Lung (tissue), 12 donors: ENCODE measurements around the gene ST3GAL3. TPM values are rescaled to one million over a fixed set of nuclear protein-coding genes. Genes with fewer than 3 reads are reported as not detected.

Experiments used
- ATAC-seq: fragments of 200-7000 bp; cut with Tn5 transposase; one replicate; pipeline ENCODE4 v1.9.1; 2020; ENCODE audit warnings: moderate number of reproducible peaks; ENCODE audit not compliant: insufficient read depth, low FRiP score
- DNase-seq, 3 donors: peaks; one replicate each; pipeline ENCODE4 v3.0.0-alpha.2; 2013 to 2017
- H3K27ac ChIP-seq, 2 donors: one replicate each; pipeline ENCODE4 v1.5.1; 2013; ENCODE audit warnings: mild to moderate bottlenecking in 2 of 2, moderate library complexity in 2 of 2, control low read depth in 1 of 2, inconsistent platforms in 1 of 2, low read depth in 1 of 2, low read length in 1 of 2
- H3K27me3 ChIP-seq, 3 donors: one replicate each; pipeline ENCODE4 v1.5.1; 2013; ENCODE audit warnings: low read length in 2 of 3; ENCODE audit not compliant: control insufficient read depth in 3 of 3, insufficient read depth in 3 of 3
- H3K36me3 ChIP-seq, 4 donors: one replicate each; pipeline ENCODE4 v1.5.1; 2013; ENCODE audit warnings: low read length in 4 of 4, mild to moderate bottlenecking in 1 of 4, moderate library complexity in 1 of 4; ENCODE audit not compliant: control insufficient read depth in 4 of 4, insufficient read depth in 4 of 4
- H3K4me1 ChIP-seq, 5 donors: one replicate each; pipeline ENCODE4 v1.5.1; 2013; ENCODE audit warnings: low read length in 5 of 5, mild to moderate bottlenecking in 2 of 5, moderate library complexity in 1 of 5; ENCODE audit not compliant: control insufficient read depth in 5 of 5, insufficient read depth in 5 of 5
- H3K4me3 ChIP-seq: one replicate; pipeline ENCODE4 v1.5.1; 2013; ENCODE audit warnings: mild to moderate bottlenecking, control low read depth, moderate library complexity
- H3K9ac ChIP-seq, 2 donors: one replicate each; pipeline ENCODE4 v1.5.1; 2013; ENCODE audit warnings: low read length in 2 of 2, control low read depth in 1 of 2; ENCODE audit not compliant: insufficient read depth in 1 of 2
- H3K9me3 ChIP-seq, 4 donors: one replicate each; pipeline ENCODE4 v1.5.1; 2013; ENCODE audit warnings: low read length in 3 of 4, mild to moderate bottlenecking in 1 of 4, moderate library complexity in 1 of 4; ENCODE audit not compliant: control insufficient read depth in 4 of 4, insufficient read depth in 3 of 4
- WGBS, 2 donors: extraction: QIAGEN DNeasy Blood & Tissue Kit; methylation state at CpG; one replicate each; pipeline ENCODE4 v1.1.7; 2013; 5-methylcytosine and 5-hydroxymethylcytosine counted together
- polyA plus RNA-seq, 2 donors: library from polyadenylated mRNA; stranded (reverse); fragments of 200-250 nt; gene quantifications; one replicate each; pipeline ENCODE4 v1.2.1, GENCODE V29; 2013
- total RNA-seq, 2 donors: library from RNA; depleted of rRNA in 1 of 2; stranded (reverse); fragments of >200 nt in 1 of 2; gene quantifications; one replicate each; pipeline ENCODE4 v1.2.1, GENCODE V29; 2014 to 2021
- TF ChIP-seq, protein P1 (sequence below): IDR thresholded peaks from 2 replicates; pipeline ENCODE4 v1.5.1; 2012; ENCODE audit warnings: mild to moderate bottlenecking; ENCODE audit errors: control extremely low read depth, extremely low read depth
- donor health status: control.
- donor health status: control.
- donor health status: Bipolar disorder and iron deficiency.
- donor health status: healthy.
- donor health status: DM: yes; HTN: yes; CAD: no.

Gene ST3GAL3
- total and polyA plus RNA-seq, 4 donors = 8.4 to 28.0 (median 17.1) TPM

DNA sequence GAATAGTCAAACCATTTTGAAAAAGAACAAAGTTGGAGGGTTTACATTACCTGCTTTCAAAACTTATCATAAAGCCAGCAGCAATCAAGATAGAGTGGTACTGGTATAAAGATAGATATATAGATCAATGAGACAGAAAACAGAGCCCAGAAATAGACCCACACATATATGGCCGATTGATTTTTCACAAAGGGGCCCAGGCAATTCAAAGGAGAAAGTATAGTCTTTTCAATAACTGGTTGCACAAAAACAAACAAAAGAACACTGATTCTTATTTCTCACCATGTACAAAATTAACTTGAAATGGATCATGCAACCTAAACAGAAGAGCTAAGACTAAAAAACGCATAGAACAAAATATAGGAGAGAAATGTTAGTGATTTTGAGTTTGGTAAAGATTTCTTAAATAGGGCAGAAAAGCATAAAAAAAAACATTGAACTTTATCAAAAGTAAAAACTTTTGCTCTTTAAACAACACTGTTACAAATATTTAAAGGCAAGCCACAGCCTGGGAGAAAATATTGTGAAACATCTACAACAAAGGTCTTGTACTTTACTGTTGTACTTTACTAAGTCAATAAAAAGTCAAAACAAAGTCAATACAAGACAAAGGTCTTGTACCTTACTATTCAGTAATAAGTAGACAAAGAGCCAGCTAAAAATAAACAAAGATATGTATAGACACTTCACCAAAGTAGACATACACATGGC is 50.2 kb downstream of the ST3GAL3 start:
- TF ChIP-seq, protein P1, sequence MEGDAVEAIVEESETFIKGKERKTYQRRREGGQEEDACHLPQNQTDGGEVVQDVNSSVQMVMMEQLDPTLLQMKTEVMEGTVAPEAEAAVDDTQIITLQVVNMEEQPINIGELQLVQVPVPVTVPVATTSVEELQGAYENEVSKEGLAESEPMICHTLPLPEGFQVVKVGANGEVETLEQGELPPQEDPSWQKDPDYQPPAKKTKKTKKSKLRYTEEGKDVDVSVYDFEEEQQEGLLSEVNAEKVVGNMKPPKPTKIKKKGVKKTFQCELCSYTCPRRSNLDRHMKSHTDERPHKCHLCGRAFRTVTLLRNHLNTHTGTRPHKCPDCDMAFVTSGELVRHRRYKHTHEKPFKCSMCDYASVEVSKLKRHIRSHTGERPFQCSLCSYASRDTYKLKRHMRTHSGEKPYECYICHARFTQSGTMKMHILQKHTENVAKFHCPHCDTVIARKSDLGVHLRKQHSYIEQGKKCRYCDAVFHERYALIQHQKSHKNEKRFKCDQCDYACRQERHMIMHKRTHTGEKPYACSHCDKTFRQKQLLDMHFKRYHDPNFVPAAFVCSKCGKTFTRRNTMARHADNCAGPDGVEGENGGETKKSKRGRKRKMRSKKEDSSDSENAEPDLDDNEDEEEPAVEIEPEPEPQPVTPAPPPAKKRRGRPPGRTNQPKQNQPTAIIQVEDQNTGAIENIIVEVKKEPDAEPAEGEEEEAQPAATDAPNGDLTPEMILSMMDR = no peak
- H3K27ac ChIP-seq = no peak overlapping the region
- H3K36me3 ChIP-seq = no peaks in the 10 kb centered on the region
- no peaks in the 10 kb centered on the region for H3K27me3 ChIP-seq
- H3K4me3 ChIP-seq = no peak overlapping the region
- ATAC-seq (no peak), DNase-seq (no peak)
- 84 to 95% methylated on average over 2 of the region's 2 CpGs for WGBS, 2 donors
- H3K9ac ChIP-seq = no peak overlapping the region
- H3K4me1 ChIP-seq = no peaks in the 10 kb centered on the region
- H3K9me3 ChIP-seq = no peaks in the 10 kb centered on the region

DNA sequence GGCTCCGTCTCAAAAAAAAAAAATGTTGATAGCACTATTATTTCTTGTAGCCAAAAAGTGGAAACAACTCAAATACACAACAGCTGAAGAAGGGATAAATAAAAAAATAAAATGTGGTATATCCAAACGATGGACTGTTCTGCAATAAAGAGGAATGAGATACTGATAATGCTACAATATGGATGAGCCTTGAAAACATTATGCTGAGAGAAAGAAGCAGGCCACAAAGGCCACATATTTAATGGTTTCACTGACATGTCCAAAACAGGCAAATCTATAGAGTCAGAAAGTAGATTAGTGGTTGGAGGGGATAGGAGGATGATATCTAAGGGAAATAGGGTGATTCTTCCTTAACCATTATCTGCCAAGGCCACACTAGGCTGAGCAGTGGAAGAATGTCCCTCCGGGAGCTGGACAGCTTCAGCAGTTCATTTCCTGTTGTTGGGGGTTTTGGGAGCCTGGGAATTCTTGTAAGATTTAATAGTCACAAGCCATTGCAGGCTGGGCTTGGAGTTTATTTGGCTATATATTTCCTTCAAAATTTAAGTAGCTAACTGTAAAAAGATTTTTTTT is 53.5 kb downstream of the ST3GAL3 start:
- 76 to 80% methylated on average over 3 of the region's 3 CpGs for WGBS, 2 donors

DNA sequence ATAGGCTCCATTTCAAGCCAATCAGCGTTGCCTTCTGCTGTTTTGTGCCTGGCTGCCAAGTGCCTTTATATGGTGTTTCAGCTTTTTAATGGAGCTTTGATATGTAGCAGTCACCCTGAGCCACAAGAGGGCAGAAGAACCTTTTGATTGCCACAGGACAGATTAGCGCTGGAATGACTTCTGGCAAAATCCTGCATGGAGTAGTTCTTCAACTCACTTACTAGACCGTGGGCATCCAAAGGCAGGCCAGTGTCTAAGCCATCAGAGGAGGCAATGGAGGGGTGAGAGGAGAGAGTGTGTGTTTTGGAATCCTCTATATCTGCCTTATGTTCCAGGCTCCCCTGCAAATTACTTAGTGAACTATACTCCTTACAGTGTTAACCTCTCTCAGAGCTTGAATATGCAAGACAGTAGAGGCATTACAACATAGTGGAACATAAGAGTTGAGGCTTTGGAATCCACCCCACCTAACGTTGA is 56.2 kb downstream of the ST3GAL3 start:
- Histone ChIP-seq H3K36me3 (peaks cover 0 to 2% (median 0%) of the 10 kb centered on the region in 4 donors), H3K4me1 (peaks cover 0 to 8% (median 0%) of the 10 kb centered on the region in 5 donors), H3K27me3 (no peaks in the 10 kb centered on the region), H3K27ac (no peak overlapping the region), H3K9ac (no peak overlapping the region), H3K9me3 (no peaks in the 10 kb centered on the region), H3K4me3 (no peak overlapping the region)
- WGBS, 2 donors = 4% methylated on average over 4 of the region's 4 CpGs
- TF ChIP-seq, protein P1 = peak; percentile 95
- ATAC-seq = peak; percentile 91
- peak; percentile 87 to 95 (median 93) for DNase-seq

More for the DNA sequence above, 53.5 kb downstream of the ST3GAL3 start:
- Histone ChIP-seq H3K9ac (no peak overlapping the region), H3K36me3 (peaks cover 0 to 2% (median 0%) of the 10 kb centered on the region in 4 donors), H3K4me1 (peaks cover 0 to 2% (median 0%) of the 10 kb centered on the region in 5 donors), H3K27ac (no peak overlapping the region), H3K27me3 (no peaks in the 10 kb centered on the region), H3K4me3 (no peak overlapping the region), H3K9me3 (no peaks in the 10 kb centered on the region)
- ATAC-seq (no peak), DNase-seq (no peak)
- TF ChIP-seq, protein P1 = no peak
